CD8-positive, alpha-beta memory T cell (primary cell): ENCODE measurements around the gene CAPN11. TPM values are rescaled to one million over a fixed set of nuclear protein-coding genes. Genes with fewer than 3 reads are reported as not detected.
"Not testable (repeated sequence)": the region's sequence is repeated elsewhere in the genome, so short reads cannot be mapped to it uniquely, and the experiment has no call there.

Source experiments
- CTCF ChIA-PET: fragments of 350-600 bp; sonication (Branson Sonifier 250); formaldehyde crosslinking; loops from one replicate; lab custom pipeline; 2021; ENCODE audit warnings: antibody characterized with exemption; lab: Charles Lee
- POLR2A ChIA-PET: fragments of 350-600 bp; sonication (Branson Sonifier 250); formaldehyde crosslinking; loops from one replicate; lab custom pipeline; 2021; ENCODE audit warnings: antibody characterized with exemption; lab: Charles Lee
- DNase-seq, 5 donors: peaks; one replicate each; pipeline versions ENCODE4 v3.0.0 to v3.0.0-alpha.2; 2020 to 2022; ENCODE audit warnings: mixed read lengths in 1 of 5
- H3K27ac ChIP-seq: one replicate; pipeline ENCODE4 v1.7.0; 2013; ENCODE audit warnings: low read depth, mild to moderate bottlenecking, low read length, moderate library complexity
- H3K27me3 ChIP-seq: 2 replicates; pipeline ENCODE4 v1.7.0; 2013; ENCODE audit warnings: low read length, mild to moderate bottlenecking; ENCODE audit not compliant: insufficient read depth, poor library complexity, severe bottlenecking
- H3K36me3 ChIP-seq: 2 replicates; pipeline ENCODE4 v1.7.0; 2013; ENCODE audit warnings: mild to moderate bottlenecking, low read length, moderate library complexity; ENCODE audit not compliant: insufficient read depth
- H3K4me1 ChIP-seq: 2 replicates; pipeline ENCODE4 v1.7.0; 2013; ENCODE audit warnings: mild to moderate bottlenecking, low read length, moderate library complexity; ENCODE audit not compliant: insufficient read depth
- H3K4me3 ChIP-seq: 2 replicates; pipeline ENCODE4 v1.7.0; 2013; ENCODE audit warnings: mild to moderate bottlenecking, low read length
- H3K9me3 ChIP-seq: 2 replicates; pipeline ENCODE4 v1.7.0; 2013; ENCODE audit warnings: mild to moderate bottlenecking, low read length
- H3K27ac Mint-ChIP-seq, 8 donors: one replicate each; pipeline ENCODE4 v1.8.0; 2020 to 2021; ENCODE audit warnings: mixed read lengths in 8 of 8, mild to moderate bottlenecking in 6 of 8, inconsistent platforms in 3 of 8, moderate library complexity in 3 of 8
- H3K27me3 Mint-ChIP-seq, 2 donors: one replicate each; pipeline ENCODE4 v1.8.0; 2020 to 2021; ENCODE audit warnings: mixed read lengths in 2 of 2, mild to moderate bottlenecking in 1 of 2, moderate library complexity in 1 of 2
- H3K36me3 Mint-ChIP-seq, 3 donors: one replicate each; pipeline ENCODE4 v1.8.0; 2020 to 2021; ENCODE audit warnings: mixed read lengths in 3 of 3, inconsistent platforms in 1 of 3, mild to moderate bottlenecking in 1 of 3
- H3K4me1 Mint-ChIP-seq, 3 donors: one replicate each; pipeline ENCODE4 v1.8.0; 2020 to 2021; ENCODE audit warnings: mixed read lengths in 3 of 3, inconsistent platforms in 1 of 3, mild to moderate bottlenecking in 1 of 3
- H3K4me3 Mint-ChIP-seq, 7 donors: one replicate each; pipeline ENCODE4 v1.8.0; 2020 to 2021; ENCODE audit warnings: mixed read lengths in 7 of 7, mild to moderate bottlenecking in 6 of 7, moderate library complexity in 4 of 7, inconsistent platforms in 2 of 7
- H3K9me3 Mint-ChIP-seq, 5 donors: one replicate each; pipeline ENCODE4 v1.8.0; 2020 to 2022; ENCODE audit warnings: mixed read lengths in 5 of 5, mild to moderate bottlenecking in 3 of 5, moderate library complexity in 2 of 5, inconsistent platforms in 1 of 5
- polyA plus RNA-seq: library from polyadenylated mRNA; unstranded; fragments of 300-500 nt; fragmentation: Illumina TruSeq; gene quantifications from one replicate; pipeline ENCODE4 v1.2.3, GENCODE V29; 2021
- total RNA-seq, 2 experiments: library from RNA; stranded (reverse); gene quantifications; one replicate each; pipeline ENCODE4 v1.2.3, GENCODE V29; 2021

CAPN11 gene
- total and polyA plus RNA-seq, 3 experiments from 2014 or later: not detected

- POLR2A ChIA-PET: no interaction called here
- no peaks in the 10 kb centered on the region for H3K9me3 ChIP-seq
- H3K4me3 ChIP-seq: no peak overlapping the region
- DNase-seq: no peak
- CTCF ChIA-PET: interaction anchor here (1.0 to 1.4 kb wide), 2 partner anchors 13 to 46 kb away, joined by 3 to 6 read pairs; no protein-coding TSS in a partner anchor
- Mint-ChIP-seq H3K4me3 (no peak overlapping the region), H3K9me3 (no peaks in the 10 kb centered on the region), H3K27ac (peak overlapping the region in 5 of 8 donors; percentile 0 to 62 (median 40)), H3K4me1 (peaks cover 0 to 2% (median 0%) of the 10 kb centered on the region in 3 donors), H3K36me3 (peaks cover 6 to 77% (median 11%) of the 10 kb centered on the region in 3 donors), H3K27me3 (no peaks in the 10 kb centered on the region)
- H3K27ac ChIP-seq: no peak overlapping the region
- no peaks in the 10 kb centered on the region for H3K4me1 ChIP-seq
- peaks cover 27% of the 10 kb centered on the region for H3K36me3 ChIP-seq
- H3K27me3 ChIP-seq: no peaks in the 10 kb centered on the region
Measured at GRCh38 chr6:44143731-44144130, 14.9 kb upstream of the CAPN11 start.

DNA sequence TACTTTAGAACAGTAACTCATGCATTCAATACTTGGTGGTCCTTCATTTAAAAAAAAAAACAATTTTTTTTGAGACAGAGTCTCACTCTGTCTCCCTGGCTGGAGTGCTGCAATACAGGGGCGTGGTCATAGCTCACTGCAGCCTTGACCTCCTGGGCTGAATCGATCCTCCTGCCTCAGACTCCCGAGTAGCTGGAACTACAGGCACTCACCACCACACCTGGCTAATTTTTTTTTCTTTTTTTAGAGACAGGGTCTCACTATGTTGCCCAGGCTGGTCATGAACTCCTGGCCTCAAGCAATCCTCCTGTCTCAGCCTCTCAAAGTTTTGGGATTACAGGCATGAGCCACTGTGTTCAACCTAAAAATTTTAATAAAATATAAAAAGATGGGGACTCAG, 14.1 kb upstream of the CAPN11 start:
- not testable (repeated sequence) for H3K27ac Mint-ChIP-seq, DNase-seq, H3K9me3 ChIP-seq, H3K4me1 Mint-ChIP-seq, H3K4me1 ChIP-seq, H3K4me3 ChIP-seq, H3K27me3 Mint-ChIP-seq, H3K9me3 Mint-ChIP-seq, H3K27me3 ChIP-seq, H3K27ac ChIP-seq, H3K4me3 Mint-ChIP-seq
- ChIA-PET CTCF (interaction anchor here (0.8 to 1.0 kb wide), 2 partner anchors 12 to 23 kb away, joined by 3 read pairs; no protein-coding TSS in a partner anchor), POLR2A (interaction anchor here (0.6 kb wide), 1 partner anchor 16 kb away, joined by 7 read pairs; no protein-coding TSS in a partner anchor)
- peaks cover 11 to 80% (median 11%) of the 10 kb centered on the region in 3 donors for H3K36me3 Mint-ChIP-seq
- peaks cover 35% of the 10 kb centered on the region for H3K36me3 ChIP-seq

- peaks cover 0 to 2% (median 0%) of the 10 kb centered on the region in 3 donors for H3K4me1 Mint-ChIP-seq
- no peak overlapping the region for H3K4me3 Mint-ChIP-seq
- H3K27ac Mint-ChIP-seq: peak overlapping the region in 4 of 8 donors; percentile 14 to 78 (median 53)
- H3K27me3 Mint-ChIP-seq: no peaks in the 10 kb centered on the region
- H3K9me3 Mint-ChIP-seq: no peaks in the 10 kb centered on the region
- CTCF ChIA-PET: no interaction called here
- Histone ChIP-seq H3K36me3 (peaks cover 23% of the 10 kb centered on the region), H3K9me3 (no peaks in the 10 kb centered on the region), H3K4me3 (no peak overlapping the region), H3K4me1 (no peaks in the 10 kb centered on the region), H3K27ac (no peak overlapping the region), H3K27me3 (no peaks in the 10 kb centered on the region)
- DNase-seq: no peak
- POLR2A ChIA-PET: no interaction called here
- H3K36me3 Mint-ChIP-seq: peaks cover 6 to 75% (median 9%) of the 10 kb centered on the region in 3 donors
Measured at GRCh38 chr6:44145839-44146238, 12.8 kb upstream of the CAPN11 start.

DNA sequence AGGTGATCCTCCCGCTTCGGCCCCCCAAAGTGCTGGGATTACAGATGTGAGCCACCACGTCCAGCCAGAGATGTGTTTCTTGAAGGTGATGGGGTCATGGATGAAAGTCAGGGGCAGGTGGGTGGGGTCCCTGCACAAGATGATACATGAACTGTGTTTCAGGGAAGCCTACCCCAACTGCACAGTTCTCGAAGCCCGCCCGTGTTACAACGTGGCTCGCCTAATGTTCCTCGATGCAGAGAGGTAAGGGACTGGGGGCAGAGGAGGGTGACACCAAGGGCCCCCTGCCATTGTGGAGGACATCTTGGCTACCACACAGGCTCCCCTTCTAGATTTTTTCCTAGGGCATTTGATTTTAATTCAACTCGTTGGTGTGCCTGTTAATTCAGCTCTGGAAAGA, 11.9 kb upstream of the CAPN11 start:
- peaks cover 3% of the 10 kb centered on the region for H3K4me1 ChIP-seq
- Mint-ChIP-seq H3K9me3 (no peaks in the 10 kb centered on the region), H3K4me1 (peaks cover 6 to 7% (median 7%) of the 10 kb centered on the region in 3 donors), H3K27ac (peak overlapping the region in 1 of 8 donors; percentile 70), H3K4me3 (no peak overlapping the region), H3K36me3 (peaks cover 5 to 67% (median 9%) of the 10 kb centered on the region in 3 donors), H3K27me3 (no peaks in the 10 kb centered on the region)
- no peak for DNase-seq
- H3K36me3 ChIP-seq: peaks cover 20% of the 10 kb centered on the region
- ChIA-PET POLR2A (no interaction called here), CTCF (interaction anchor here (0.9 kb wide), 1 partner anchor 50 kb away, joined by 3 read pairs; no protein-coding TSS in a partner anchor)
- H3K27me3 ChIP-seq: no peaks in the 10 kb centered on the region
- H3K27ac ChIP-seq: no peak overlapping the region
- no peak overlapping the region for H3K4me3 ChIP-seq
- H3K9me3 ChIP-seq: no peaks in the 10 kb centered on the region

DNA sequence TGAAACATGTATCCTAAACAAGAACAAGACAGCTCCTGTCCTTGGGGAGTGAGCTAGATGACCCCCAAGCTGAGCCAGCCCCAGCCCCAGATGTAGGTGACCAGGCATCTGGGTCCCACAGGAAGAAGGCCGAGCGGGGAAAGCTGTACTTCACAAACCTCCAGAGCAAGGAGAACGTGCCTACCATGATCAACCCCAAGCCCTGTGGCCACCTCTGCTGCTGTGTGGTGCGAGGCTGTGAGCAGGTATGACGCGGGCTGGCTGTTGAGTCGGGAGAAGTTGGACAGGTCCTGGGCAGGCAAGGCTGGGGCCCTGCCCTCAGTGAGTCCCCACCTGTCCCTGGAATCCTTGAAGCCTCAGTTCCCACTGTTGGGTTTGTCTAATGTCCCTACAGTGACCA, 11.4 kb upstream of the CAPN11 start:
- no peak overlapping the region for H3K4me3 ChIP-seq
- H3K4me1 ChIP-seq: peaks cover 4% of the 10 kb centered on the region
- Mint-ChIP-seq H3K27ac (no peak overlapping the region), H3K4me3 (peak overlapping the region in 1 of 7 donors; percentile 27), H3K9me3 (no peaks in the 10 kb centered on the region), H3K36me3 (peaks cover 5 to 66% (median 9%) of the 10 kb centered on the region in 3 donors), H3K4me1 (peaks cover 7 to 9% (median 8%) of the 10 kb centered on the region in 3 donors), H3K27me3 (no peaks in the 10 kb centered on the region)
- POLR2A ChIA-PET: no interaction called here
- no peak overlapping the region for H3K27ac ChIP-seq
- H3K36me3 ChIP-seq: peaks cover 20% of the 10 kb centered on the region
- H3K27me3 ChIP-seq: no peaks in the 10 kb centered on the region
- no peak for DNase-seq
- CTCF ChIA-PET: interaction anchor here (0.9 kb wide), 1 partner anchor 51 kb away, joined by 3 read pairs; no protein-coding TSS in a partner anchor
- no peaks in the 10 kb centered on the region for H3K9me3 ChIP-seq

- POLR2A ChIA-PET: no interaction called here
- no peak for DNase-seq
- Mint-ChIP-seq H3K27ac (no peak overlapping the region), H3K27me3 (no peaks in the 10 kb centered on the region), H3K4me3 (no peak overlapping the region), H3K4me1 (peaks cover 7 to 9% (median 8%) of the 10 kb centered on the region in 3 donors), H3K9me3 (no peaks in the 10 kb centered on the region), H3K36me3 (peaks cover 5 to 57% (median 11%) of the 10 kb centered on the region in 3 donors)
- Histone ChIP-seq H3K27ac (no peak overlapping the region), H3K27me3 (no peaks in the 10 kb centered on the region), H3K4me3 (no peak overlapping the region), H3K36me3 (peaks cover 19% of the 10 kb centered on the region), H3K4me1 (peaks cover 4% of the 10 kb centered on the region), H3K9me3 (no peaks in the 10 kb centered on the region)
- CTCF ChIA-PET: no interaction called here
Measured at GRCh38 chr6:44148306-44148705, 10.3 kb upstream of the CAPN11 start.

DNA sequence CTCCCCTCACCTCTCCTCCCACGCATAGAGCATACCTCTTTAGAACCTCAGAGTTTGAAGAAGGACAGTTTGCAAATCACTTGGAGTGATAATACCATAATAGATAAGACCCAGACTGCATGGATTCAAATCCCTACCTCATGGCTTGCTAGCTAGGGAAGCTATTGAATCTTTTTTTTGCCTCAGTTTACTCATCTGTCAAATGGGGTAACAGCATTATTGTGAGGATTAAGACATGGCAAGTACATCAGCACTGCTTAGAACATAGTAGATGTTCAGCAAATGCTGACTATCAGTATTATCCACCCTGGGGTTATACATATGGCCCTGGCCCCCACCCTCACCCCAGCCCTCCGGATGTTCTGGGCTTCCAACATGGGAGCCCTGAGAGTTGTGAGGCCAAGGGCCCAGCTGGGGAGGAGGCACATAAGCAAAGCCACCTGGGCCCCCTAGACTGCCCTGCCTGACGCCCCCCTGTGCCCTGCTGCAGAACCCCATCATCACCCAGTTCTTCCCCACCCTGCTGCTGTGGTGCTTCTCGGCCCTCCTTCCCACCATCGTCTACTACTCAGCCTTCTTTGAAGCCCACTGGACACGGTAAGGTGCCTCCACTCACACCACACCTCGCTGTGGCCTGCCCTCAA, 9.1 kb upstream of the CAPN11 start:
- CTCF ChIA-PET: interaction anchor here (0.9 to 2.5 kb wide), 2 partner anchors 50 to 54 kb away, joined by 5 to 23 read pairs; no protein-coding TSS in a partner anchor
- H3K27me3 Mint-ChIP-seq: no peaks in the 10 kb centered on the region

GRCh38 chr6:44150317-44150917, 8.2 kb upstream of the CAPN11 start:
- ChIA-PET CTCF (interaction anchor here (0.9 to 2.5 kb wide), 5 partner anchors 11 to 55 kb away, joined by 4 to 23 read pairs (median 7); no protein-coding TSS in a partner anchor), POLR2A (no interaction called here)
- Histone ChIP-seq H3K36me3 (peaks cover 10% of the 10 kb centered on the region), H3K4me1 (peaks cover 4% of the 10 kb centered on the region), H3K27ac (no peak overlapping the region), H3K27me3 (no peaks in the 10 kb centered on the region), H3K9me3 (no peaks in the 10 kb centered on the region), H3K4me3 (no peak overlapping the region)
- peak overlapping the region in 2 of 8 donors; percentile 26 to 90 for H3K27ac Mint-ChIP-seq
- DNase-seq: no peak
- peaks cover 5 to 47% (median 11%) of the 10 kb centered on the region in 3 donors for H3K36me3 Mint-ChIP-seq
- peaks cover 6 to 11% (median 7%) of the 10 kb centered on the region in 3 donors for H3K4me1 Mint-ChIP-seq
- H3K9me3 Mint-ChIP-seq: no peaks in the 10 kb centered on the region
- no peak overlapping the region for H3K4me3 Mint-ChIP-seq
- H3K27me3 Mint-ChIP-seq: no peaks in the 10 kb centered on the region

More for the DNA sequence above, 9.1 kb upstream of the CAPN11 start:
- POLR2A ChIA-PET: no interaction called here
- no peak for DNase-seq
- H3K9me3 Mint-ChIP-seq: no peaks in the 10 kb centered on the region
- Histone ChIP-seq H3K36me3 (peaks cover 10% of the 10 kb centered on the region), H3K27ac (no peak overlapping the region), H3K4me3 (no peak overlapping the region), H3K9me3 (no peaks in the 10 kb centered on the region), H3K4me1 (peaks cover 4% of the 10 kb centered on the region), H3K27me3 (no peaks in the 10 kb centered on the region)
- no peak overlapping the region for H3K27ac Mint-ChIP-seq
- peaks cover 6 to 9% (median 7%) of the 10 kb centered on the region in 3 donors for H3K4me1 Mint-ChIP-seq
- peaks cover 5 to 47% (median 11%) of the 10 kb centered on the region in 3 donors for H3K36me3 Mint-ChIP-seq
- no peak overlapping the region for H3K4me3 Mint-ChIP-seq
